ENCODE data around the gene CLDND2.

Gene CLDND2

GRCh38 chr19:51337861-51338562 lies 30.8 kb downstream of the CLDND2 start:
- no peak for DNase-seq (ENCODE audit: insufficient read length)
- TF ChIP-seq POLR2A (IDR thresholded peaks at IDR 0.05; ENCODE audit: low read depth, low read length) = no peak
- no peak for TF ChIP-seq POLR2AphosphoS5 (IDR thresholded peaks at IDR 0.05; ENCODE audit: low read depth, low read length)
- TF ChIP-seq TAF1 (IDR thresholded peaks at IDR 0.05; ENCODE audit: borderline replicate concordance, low read depth, low read length) = no peak
- FAIRE-seq = no peak

- DNase-seq (ENCODE audit: insufficient read length) (no peak), FAIRE-seq (no peak)
- TF ChIP-seq TAF1 (IDR thresholded peaks at IDR 0.05; ENCODE audit: borderline replicate concordance, low read depth, low read length) = no peak
- no peak for TF ChIP-seq POLR2A (IDR thresholded peaks at IDR 0.05; ENCODE audit: low read depth, low read length)
- TF ChIP-seq POLR2AphosphoS5 (IDR thresholded peaks at IDR 0.05; ENCODE audit: low read depth, low read length) = no peak
Measured at GRCh38 chr19:51337141-51337860, 31.5 kb downstream of the CLDND2 start.

- FAIRE-seq (no peak), DNase-seq (ENCODE audit: insufficient read length) (no peak)
- TF ChIP-seq POLR2AphosphoS5 (IDR thresholded peaks at IDR 0.05; ENCODE audit: low read depth, low read length) (no peak), TAF1 (IDR thresholded peaks at IDR 0.05; ENCODE audit: borderline replicate concordance, low read depth, low read length) (no peak), POLR2A (IDR thresholded peaks at IDR 0.05; ENCODE audit: low read depth, low read length) (no peak)
Measured at GRCh38 chr19:51333836-51334460, 34.9 kb downstream of the CLDND2 start.

- DNase-seq (ENCODE audit: insufficient read length) (no peak), FAIRE-seq (no peak)
- TF ChIP-seq POLR2A (IDR thresholded peaks at IDR 0.05; ENCODE audit: low read depth, low read length) (no peak), TAF1 (IDR thresholded peaks at IDR 0.05; ENCODE audit: borderline replicate concordance, low read depth, low read length) (no peak), POLR2AphosphoS5 (IDR thresholded peaks at IDR 0.05; ENCODE audit: low read depth, low read length) (no peak)
Measured at GRCh38 chr19:51331716-51332115, 37.1 kb downstream of the CLDND2 start.

GRCh38 chr19:51331193-51331592 lies 37.6 kb downstream of the CLDND2 start:
- no peak for DNase-seq (ENCODE audit: insufficient read length)
- no peak for FAIRE-seq
- TF ChIP-seq POLR2AphosphoS5 (IDR thresholded peaks at IDR 0.05; ENCODE audit: low read depth, low read length) = no peak
- TF ChIP-seq TAF1 (IDR thresholded peaks at IDR 0.05; ENCODE audit: borderline replicate concordance, low read depth, low read length) = no peak

GRCh38 chr19:51330366-51330765 lies 38.4 kb downstream of the CLDND2 start:
- no peak for DNase-seq (ENCODE audit: insufficient read length)
- no peak for FAIRE-seq
- no peak for TF ChIP-seq POLR2AphosphoS5 (IDR thresholded peaks at IDR 0.05; ENCODE audit: low read depth, low read length)
- TF ChIP-seq POLR2A (IDR thresholded peaks at IDR 0.05; ENCODE audit: low read depth, low read length) = no peak
- no peak for TF ChIP-seq TAF1 (IDR thresholded peaks at IDR 0.05; ENCODE audit: borderline replicate concordance, low read depth, low read length)

GRCh38 chr19:51329411-51329810 lies 39.4 kb downstream of the CLDND2 start:
- DNase-seq (ENCODE audit: insufficient read length) (no peak), FAIRE-seq (no peak)
- TF ChIP-seq POLR2AphosphoS5 (IDR thresholded peaks at IDR 0.05; ENCODE audit: low read depth, low read length) = no peak
- no peak for TF ChIP-seq TAF1 (IDR thresholded peaks at IDR 0.05; ENCODE audit: borderline replicate concordance, low read depth, low read length)
- no peak for TF ChIP-seq POLR2A (IDR thresholded peaks at IDR 0.05; ENCODE audit: low read depth, low read length)

- DNase-seq (ENCODE audit: insufficient read length) (peak; percentile 69), FAIRE-seq (no peak)
- no peak for TF ChIP-seq POLR2A (IDR thresholded peaks at IDR 0.05; ENCODE audit: low read depth, low read length)
- no peak for TF ChIP-seq POLR2AphosphoS5 (IDR thresholded peaks at IDR 0.05; ENCODE audit: low read depth, low read length)
- no peak for TF ChIP-seq TAF1 (IDR thresholded peaks at IDR 0.05; ENCODE audit: borderline replicate concordance, low read depth, low read length)
Measured at GRCh38 chr19:51327066-51328001, 41.5 kb downstream of the CLDND2 start.

- no peak for FAIRE-seq
- DNase-seq (ENCODE audit: insufficient read length) = no peak
- TF ChIP-seq POLR2A (IDR thresholded peaks at IDR 0.05; ENCODE audit: low read depth, low read length) (no peak), TAF1 (IDR thresholded peaks at IDR 0.05; ENCODE audit: borderline replicate concordance, low read depth, low read length) (no peak), POLR2AphosphoS5 (IDR thresholded peaks at IDR 0.05; ENCODE audit: low read depth, low read length) (no peak)
Measured at GRCh38 chr19:51326216-51327065, 42.4 kb downstream of the CLDND2 start.
